Measurements from ENCODE around the gene TUBB1. TPM values are rescaled to one million over a fixed set of nuclear protein-coding genes. Genes with fewer than 3 reads are reported as not detected.

Gene TUBB1
- total and polyA plus RNA-seq, 2 of the 13 experiments (the other 11 are each of a cell fraction or from before 2014, with no cell fraction given), result 0.11 to 57.6 TPM

GRCh38 chr20:58995461-58996225, 23.6 kb upstream of the TUBB1 start (continued):
- TF ChIP-seq ZFYVE20 (CRISPR knock-in tag; IDR thresholded peaks at IDR 0.05; ENCODE audit: borderline replicate concordance, low read depth), result no peak
- no peak for TF ChIP-seq ZIK1 (CRISPR knock-in tag; IDR thresholded peaks at IDR 0.05; ENCODE audit: borderline replicate concordance, low read depth)
- TF ChIP-seq DR1 (CRISPR knock-in tag; IDR thresholded peaks at IDR 0.05), result no peak
- TF ChIP-seq, protein P1, sequence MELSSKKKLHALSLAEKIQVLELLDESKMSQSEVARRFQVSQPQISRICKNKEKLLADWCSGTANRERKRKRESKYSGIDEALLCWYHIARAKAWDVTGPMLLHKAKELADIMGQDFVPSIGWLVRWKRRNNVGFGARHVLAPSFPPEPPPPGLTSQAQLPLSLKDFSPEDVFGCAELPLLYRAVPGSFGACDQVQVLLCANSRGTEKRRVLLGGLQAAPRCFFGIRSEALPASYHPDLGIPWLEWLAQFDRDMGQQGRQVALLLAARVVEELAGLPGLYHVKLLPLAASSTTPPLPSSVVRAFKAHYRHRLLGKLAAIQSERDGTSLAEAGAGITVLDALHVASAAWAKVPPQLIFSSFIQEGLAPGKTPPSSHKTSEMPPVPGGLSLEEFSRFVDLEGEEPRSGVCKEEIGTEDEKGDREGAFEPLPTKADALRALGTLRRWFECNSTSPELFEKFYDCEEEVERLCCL (CRISPR knock-in tag; IDR thresholded peaks at IDR 0.05; ENCODE audit: borderline replicate concordance), result no peak
- 0 out of 2 replicates have a peak, but pooled peaks have one; percentile 24 for TF ChIP-seq ZNF160 (CRISPR knock-in tag; IDR thresholded peaks at IDR 0.05)
- no peak for TF ChIP-seq ZNF746 (CRISPR knock-in tag; IDR thresholded peaks at IDR 0.05)
- TF ChIP-seq RFXANK (CRISPR knock-in tag; IDR thresholded peaks at IDR 0.05), result no peak
- no peak for TF ChIP-seq ZNF510 (CRISPR knock-in tag; IDR thresholded peaks at IDR 0.05; ENCODE audit: low read depth)
- TF ChIP-seq ARID4A (CRISPR knock-in tag; IDR thresholded peaks at IDR 0.05; ENCODE audit: borderline replicate concordance), result no peak; the same call in 1 of the 2 replicates
- no peak for TF ChIP-seq ZXDC (CRISPR knock-in tag; IDR thresholded peaks at IDR 0.05)
- TF ChIP-seq, protein P2, sequence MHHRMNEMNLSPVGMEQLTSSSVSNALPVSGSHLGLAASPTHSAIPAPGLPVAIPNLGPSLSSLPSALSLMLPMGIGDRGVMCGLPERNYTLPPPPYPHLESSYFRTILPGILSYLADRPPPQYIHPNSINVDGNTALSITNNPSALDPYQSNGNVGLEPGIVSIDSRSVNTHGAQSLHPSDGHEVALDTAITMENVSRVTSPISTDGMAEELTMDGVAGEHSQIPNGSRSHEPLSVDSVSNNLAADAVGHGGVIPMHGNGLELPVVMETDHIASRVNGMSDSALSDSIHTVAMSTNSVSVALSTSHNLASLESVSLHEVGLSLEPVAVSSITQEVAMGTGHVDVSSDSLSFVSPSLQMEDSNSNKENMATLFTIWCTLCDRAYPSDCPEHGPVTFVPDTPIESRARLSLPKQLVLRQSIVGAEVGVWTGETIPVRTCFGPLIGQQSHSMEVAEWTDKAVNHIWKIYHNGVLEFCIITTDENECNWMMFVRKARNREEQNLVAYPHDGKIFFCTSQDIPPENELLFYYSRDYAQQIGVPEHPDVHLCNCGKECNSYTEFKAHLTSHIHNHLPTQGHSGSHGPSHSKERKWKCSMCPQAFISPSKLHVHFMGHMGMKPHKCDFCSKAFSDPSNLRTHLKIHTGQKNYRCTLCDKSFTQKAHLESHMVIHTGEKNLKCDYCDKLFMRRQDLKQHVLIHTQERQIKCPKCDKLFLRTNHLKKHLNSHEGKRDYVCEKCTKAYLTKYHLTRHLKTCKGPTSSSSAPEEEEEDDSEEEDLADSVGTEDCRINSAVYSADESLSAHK (CRISPR knock-in tag; IDR thresholded peaks at IDR 0.05; ENCODE audit: borderline replicate concordance), result no peak
- peak; percentile 12; the same call in 1 of the 2 replicates for TF ChIP-seq ZNF563 (CRISPR knock-in tag; IDR thresholded peaks at IDR 0.05)
